ENCODE results near the gene SLC35E1. TPM values are rescaled to one million over a fixed set of nuclear protein-coding genes. Genes with fewer than 3 reads are reported as not detected.
A peak's percentile ranks its signal among the peaks of the same experiment; 100 is the strongest.

Gene SLC35E1
- total RNA-seq, 1 experiment from 2014 or later: 35.8 TPM

- H3K4me1 ChIP-seq (ENCODE audit: insufficient read depth, low read length): no peaks in the 10 kb centered on the region
- no peak overlapping the region for H3K4me2 ChIP-seq (ENCODE audit: insufficient read depth, insufficient read length, low read length)
- no peak overlapping the region for H4K5ac ChIP-seq (ENCODE audit: insufficient read length, low read depth, low read length)
- H2BK20ac ChIP-seq (ENCODE audit: low read depth, low read length, poor library complexity, severe bottlenecking): no peak overlapping the region
- no peaks in the 10 kb centered on the region for H4K20me1 ChIP-seq (ENCODE audit: control insufficient read depth, insufficient read depth, insufficient read length)
- H3K14ac ChIP-seq (ENCODE audit: insufficient read depth, low read length): no peak overlapping the region
- H3K4ac ChIP-seq (ENCODE audit: low read depth, low read length): no peak overlapping the region
- H3K36me3 Mint-ChIP-seq (ENCODE audit: insufficient read depth in 1 of 3, low read depth in 3 of 3): peaks cover 6 to 31% (median 16%) of the 10 kb centered on the region in 3 experiments; a peak in 6 of 7 replicates
- no peak overlapping the region for H4K8ac ChIP-seq (replicated peaks; ENCODE audit: insufficient read length, low read depth, low read length)
- H3K27me3 ChIP-seq (ENCODE audit: insufficient read depth, low read length): no peaks in the 10 kb centered on the region
- H3K9me3 Mint-ChIP-seq: no peaks in the 10 kb centered on the region
- H2BK120ac ChIP-seq (ENCODE audit: low read depth, low read length, poor library complexity, severe bottlenecking): no peak overlapping the region
- no peak overlapping the region for H3T11ph ChIP-seq (ENCODE audit: low read length)
- no peak overlapping the region for H2BK12ac ChIP-seq (ENCODE audit: insufficient read length, low read depth, low read length)
- H3K27ac Mint-ChIP-seq: no peak overlapping the region
- H4K91ac ChIP-seq (ENCODE audit: insufficient read length, low read depth, low read length): no peak overlapping the region
- H3K56ac ChIP-seq (ENCODE audit: insufficient read length, low read depth, low read length): no peak overlapping the region
- no peaks in the 10 kb centered on the region for H3K79me1 ChIP-seq (ENCODE audit: insufficient read depth, low read depth, low read length, poor library complexity, severe bottlenecking)
- DNase-seq: no peak
- H3K9me3 ChIP-seq (ENCODE audit: control insufficient read depth, low read depth, low read length): no peaks in the 10 kb centered on the region
- no peak overlapping the region for H3K18ac ChIP-seq (ENCODE audit: insufficient read length, low read depth, low read length)
- no peak overlapping the region for H2BK15ac ChIP-seq (ENCODE audit: low read depth, low read length)
- no peak overlapping the region for H3K23ac ChIP-seq (ENCODE audit: insufficient read length, low read depth, low read length)
- TF ChIP-seq CTCF (conservative IDR thresholded peaks at IDR 0.05): no peak
- no peaks in the 10 kb centered on the region for H3K27me3 Mint-ChIP-seq (ENCODE audit: low read depth)
- no peak overlapping the region for H3K27ac ChIP-seq (ENCODE audit: insufficient read length, low read depth, low read length)
- H2BK5ac ChIP-seq (ENCODE audit: insufficient read length, low read length): peak overlapping the region; percentile 41
- H3K79me2 ChIP-seq (ENCODE audit: insufficient read depth, low read length): no peaks in the 10 kb centered on the region
- H3K4me3 Mint-ChIP-seq: no peak overlapping the region
- H3K9ac ChIP-seq (ENCODE audit: extremely low read depth, insufficient read length, low read length): no peak overlapping the region
- no CpG with 5 or more reads among the region's 28 CpGs for WGBS (ENCODE audit: extremely low coverage, insufficient read length, low lambda C conversion rate)
- no peaks in the 10 kb centered on the region for H3K4me1 Mint-ChIP-seq
- no peak overlapping the region for H2AFZ ChIP-seq (ENCODE audit: low read length)
- H3K23me2 ChIP-seq (ENCODE audit: insufficient read length, low read depth, low read length, poor library complexity, severe bottlenecking): no peaks in the 10 kb centered on the region
- H2AK5ac ChIP-seq (ENCODE audit: insufficient read length, low read length): no peak overlapping the region
Measured at GRCh38 chr19:16509141-16510061, 62.8 kb downstream of the SLC35E1 start.
